GM12801 (cell line): ENCODE results near the gene PAFAH1B2.

Experiments
- CTCF ChIP-seq: IDR thresholded peaks from one replicate; pipeline ENCODE4 v1.5.1; 2011; ENCODE audit warnings: control low read depth; ENCODE audit not compliant: insufficient read length; ENCODE audit errors: extremely low read depth

PAFAH1B2 gene

GRCh38 chr11:117179048-117179999 is 35.2 kb downstream of the PAFAH1B2 start:
- TF ChIP-seq CTCF = no peak

- no peak for TF ChIP-seq CTCF
Measured at GRCh38 chr11:117180020-117180419, 35.9 kb downstream of the PAFAH1B2 start.

DNA sequence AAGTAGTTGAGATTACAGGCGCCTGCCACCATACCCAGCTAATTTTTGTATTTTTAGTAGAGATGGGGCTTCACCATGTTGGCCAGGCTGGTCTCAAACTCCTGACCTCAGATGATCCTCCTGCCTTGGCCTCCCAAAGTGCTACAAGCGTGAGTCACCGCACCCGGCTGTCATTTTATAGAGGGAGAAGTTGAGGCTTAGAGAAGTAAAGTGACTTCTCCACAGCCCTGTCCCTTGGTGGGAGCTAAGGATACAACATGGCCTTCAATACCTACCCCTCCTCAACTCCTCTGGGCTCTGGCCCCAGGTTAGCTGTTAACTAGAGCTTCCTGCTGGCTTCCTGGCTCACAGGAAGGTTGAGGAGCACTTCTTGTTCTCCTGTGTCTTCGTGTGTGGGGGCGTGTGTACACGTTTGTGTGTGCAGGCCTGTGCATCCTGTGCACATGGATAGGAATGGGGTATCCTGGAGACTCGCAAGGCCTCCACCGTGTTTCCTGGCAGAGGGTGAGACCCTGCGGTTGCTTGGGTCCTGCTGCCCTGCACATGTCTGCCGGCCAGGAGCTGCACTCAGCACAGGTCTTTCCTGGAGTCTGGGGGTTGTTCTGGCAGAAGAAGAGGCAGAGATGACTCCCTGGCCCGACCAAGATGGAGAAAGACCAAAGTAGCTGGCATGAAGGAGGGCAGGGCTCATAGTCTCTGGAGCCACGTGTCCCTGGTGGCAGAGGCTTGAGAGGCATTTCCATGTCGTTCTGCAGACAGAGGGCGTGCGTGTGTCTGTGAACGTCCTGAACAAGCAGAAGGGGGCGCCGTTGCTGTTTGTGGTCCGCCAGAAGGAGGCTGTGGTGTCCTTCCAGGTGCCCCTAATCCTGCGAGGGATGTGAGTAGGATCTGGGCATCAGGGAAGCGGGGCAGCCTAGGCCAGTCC is 36.8 kb downstream of the PAFAH1B2 start:
- TF ChIP-seq CTCF = no peak

GRCh38 chr11:117181586-117182550 is 37.8 kb downstream of the PAFAH1B2 start:
- TF ChIP-seq CTCF = no peak

DNA sequence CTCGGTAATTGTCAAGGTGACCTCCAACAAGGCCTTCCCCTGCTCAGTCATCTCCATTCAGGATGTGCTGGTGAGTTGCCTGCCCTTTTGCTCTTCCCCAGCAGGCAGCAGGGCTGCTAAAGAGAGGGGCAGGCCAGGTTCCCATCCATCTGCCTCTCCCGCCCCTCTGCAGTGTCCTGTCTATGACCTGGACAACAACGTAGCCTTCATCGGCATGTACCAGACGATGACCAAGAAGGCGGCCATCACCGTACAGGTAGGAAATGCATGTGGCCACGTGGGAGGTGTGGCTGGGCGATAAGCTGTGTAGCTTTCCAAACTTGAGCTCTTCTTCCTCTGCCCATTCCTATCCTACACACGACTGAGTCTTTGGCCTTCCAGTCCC is 38.5 kb downstream of the PAFAH1B2 start:
- TF ChIP-seq CTCF = no peak

- no peak for TF ChIP-seq CTCF
Measured at GRCh38 chr11:117183724-117184349, 39.8 kb downstream of the PAFAH1B2 start.
